NCI-H187 treated with DMSO at 0.1 percent for 48 hours (cell line): ENCODE results near the gene RBL1.
"Not testable (repeated sequence)": the region's sequence is repeated elsewhere in the genome, so short reads cannot be mapped to it uniquely, and the experiment has no call there.

Experiments
- DNase-seq: peaks from one replicate; lab custom pipeline; 2025; lab: John Stamatoyannopoulos, UW

Gene RBL1

DNA sequence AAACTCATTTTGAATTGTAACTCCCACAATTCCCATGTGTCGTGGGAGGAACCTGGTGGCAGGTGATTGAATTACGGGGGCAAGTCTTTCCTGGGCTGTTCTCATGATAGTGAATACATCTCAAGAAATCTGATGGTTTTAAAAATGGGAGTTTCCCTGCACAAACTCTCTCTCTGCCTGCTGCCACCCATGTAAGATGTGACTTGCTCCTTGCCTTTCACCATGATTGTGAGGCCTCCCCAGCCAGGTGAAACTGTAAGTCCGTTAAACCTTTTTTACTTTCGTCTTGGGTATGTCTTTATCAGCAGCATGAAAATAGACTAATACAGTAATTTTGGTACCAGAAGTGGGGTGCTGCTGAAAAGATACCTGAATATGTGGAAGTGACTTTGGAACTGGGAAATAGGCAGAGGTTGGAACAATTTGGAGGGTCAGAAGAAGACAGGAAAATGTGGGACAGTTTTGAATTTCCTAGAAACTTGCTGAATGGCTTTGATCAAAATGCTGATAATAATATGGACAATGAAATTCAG is 102.9 kb downstream of the RBL1 start:
- DNase-seq, result no peak

DNA sequence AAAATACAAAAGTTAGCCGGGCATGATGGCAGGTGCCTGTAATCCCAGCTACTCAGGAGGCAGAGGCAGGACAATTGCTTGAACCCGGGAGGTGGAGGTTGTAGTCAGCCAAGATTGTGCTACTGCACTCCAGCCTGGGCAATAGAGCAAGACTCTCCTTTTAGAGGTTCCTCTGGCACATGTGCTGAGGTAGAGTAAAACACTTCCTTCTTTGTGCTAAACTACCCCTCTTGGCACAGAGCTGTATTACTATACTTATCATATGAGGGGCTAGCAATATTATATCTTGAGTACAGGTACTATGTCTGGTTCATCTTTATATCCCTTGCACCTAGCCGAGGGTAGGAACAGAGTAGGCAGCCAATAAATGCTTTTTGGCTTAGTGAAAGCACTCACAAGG is 104.1 kb downstream of the RBL1 start:
- DNase-seq, result no peak

DNA sequence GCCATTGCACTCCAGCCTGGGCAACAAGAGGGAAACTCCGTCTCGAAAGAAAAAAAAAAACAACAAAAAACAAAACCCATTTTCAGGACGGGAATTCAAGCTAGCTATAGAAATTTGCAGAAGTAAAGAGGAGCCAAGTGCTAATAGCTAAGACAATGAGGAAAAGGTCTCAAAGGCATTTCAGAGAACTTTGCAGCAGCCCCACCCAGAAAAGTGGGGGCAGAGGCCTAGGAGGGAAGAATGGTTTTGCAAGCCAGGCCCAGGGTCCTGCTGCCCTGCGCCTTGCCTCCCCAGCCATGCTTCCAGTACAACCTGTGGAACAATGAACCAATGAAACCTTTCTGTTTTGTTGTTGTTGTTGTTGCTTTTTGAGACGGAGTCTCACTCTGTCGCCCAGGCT is 106.0 kb downstream of the RBL1 start:
- no peak for DNase-seq

DNA sequence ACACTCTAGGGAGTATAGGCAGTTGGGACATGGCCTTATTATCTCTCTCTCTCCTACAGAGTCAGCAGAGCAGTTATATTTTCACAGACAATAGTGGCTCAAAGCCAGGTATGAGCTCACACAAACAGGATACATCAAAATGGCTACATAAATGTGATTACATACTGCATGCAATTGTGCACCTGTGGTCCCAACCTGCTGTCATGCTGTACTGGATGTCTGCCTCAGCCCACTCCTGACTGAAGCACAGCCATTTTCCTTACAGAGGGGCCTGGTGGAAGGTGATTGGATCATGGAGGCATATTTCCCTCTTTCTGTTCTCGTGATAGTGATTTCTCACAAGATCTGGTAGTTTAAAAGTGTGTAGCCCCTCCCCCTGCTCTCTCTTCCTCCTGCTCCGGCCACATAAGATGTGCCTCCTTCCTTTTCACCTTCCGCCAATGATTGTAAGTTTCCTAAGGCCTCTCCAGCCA is 107.3 kb downstream of the RBL1 start:
- DNase-seq, result no peak

DNA sequence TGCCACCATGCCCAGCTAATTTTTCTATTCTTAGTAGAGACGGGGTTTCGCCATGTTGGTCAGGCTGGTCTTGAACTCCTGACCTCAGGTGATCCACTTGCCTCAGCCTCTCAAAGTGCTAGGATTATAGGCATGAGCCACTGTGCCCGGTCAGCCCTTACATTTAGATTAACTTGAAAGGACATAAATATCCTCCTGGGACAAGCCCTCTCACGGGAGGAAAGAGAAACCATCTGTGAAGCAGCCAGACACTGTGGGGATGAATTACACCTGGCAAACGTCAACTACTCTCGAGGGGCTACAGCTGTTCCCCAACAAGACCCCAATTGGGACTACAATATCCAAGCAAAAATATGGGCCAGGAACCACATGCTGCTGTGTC is 111.5 kb downstream of the RBL1 start:
- DNase-seq, result no peak

DNA sequence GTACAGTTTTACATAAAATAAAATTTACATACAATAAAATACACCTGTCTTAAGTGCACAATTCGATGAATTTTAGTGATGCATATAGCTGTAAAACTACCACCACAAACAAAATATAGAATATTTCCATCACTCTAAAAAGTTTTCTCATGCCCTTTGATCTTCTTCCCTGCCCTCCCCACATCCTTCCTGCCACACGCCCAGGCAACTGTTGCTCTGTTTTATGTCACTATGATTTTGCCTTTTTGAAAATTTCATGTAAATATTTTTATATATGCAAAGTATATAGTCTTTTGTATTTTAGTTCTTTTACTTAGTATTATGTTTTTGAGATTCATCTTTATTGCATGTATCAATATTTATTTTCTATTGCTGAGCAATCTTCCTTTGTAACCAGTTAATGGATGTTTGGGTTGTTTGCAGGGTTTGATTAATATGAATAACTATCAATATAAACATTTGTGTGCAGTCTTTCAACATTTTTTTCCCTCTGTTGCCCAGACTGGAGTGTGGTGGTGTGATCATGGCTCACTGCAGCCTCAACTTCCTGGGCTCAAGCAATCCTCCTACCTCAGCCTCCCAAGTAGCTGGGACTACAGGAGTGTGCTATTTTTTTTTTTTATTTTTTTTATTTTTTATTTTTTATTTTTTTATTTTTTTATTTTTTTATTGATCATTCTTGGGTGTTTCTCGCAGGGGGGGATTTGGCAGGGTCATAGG is 120.5 kb downstream of the RBL1 start:
- DNase-seq, result no peak

DNA sequence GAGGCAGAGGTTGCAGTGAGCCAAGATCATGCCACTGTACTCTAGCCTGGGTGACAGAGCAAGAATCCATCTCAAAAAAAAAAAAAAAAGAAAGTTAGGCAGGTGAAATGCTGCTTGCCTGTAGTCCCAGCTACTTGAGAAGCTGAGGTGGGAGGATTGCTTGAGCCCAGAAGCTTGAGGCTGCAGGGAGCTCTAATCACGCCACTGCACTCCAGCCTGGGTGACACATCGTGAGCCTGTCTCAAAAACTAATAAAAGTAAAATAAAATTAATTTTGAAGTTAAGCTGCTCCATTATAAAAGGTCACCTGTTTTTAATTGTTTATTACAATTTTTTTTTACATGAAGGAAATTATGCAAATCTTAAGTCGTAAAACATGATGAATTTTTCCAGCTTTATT is 121.1 kb downstream of the RBL1 start:
- DNase-seq, result no peak

DNA sequence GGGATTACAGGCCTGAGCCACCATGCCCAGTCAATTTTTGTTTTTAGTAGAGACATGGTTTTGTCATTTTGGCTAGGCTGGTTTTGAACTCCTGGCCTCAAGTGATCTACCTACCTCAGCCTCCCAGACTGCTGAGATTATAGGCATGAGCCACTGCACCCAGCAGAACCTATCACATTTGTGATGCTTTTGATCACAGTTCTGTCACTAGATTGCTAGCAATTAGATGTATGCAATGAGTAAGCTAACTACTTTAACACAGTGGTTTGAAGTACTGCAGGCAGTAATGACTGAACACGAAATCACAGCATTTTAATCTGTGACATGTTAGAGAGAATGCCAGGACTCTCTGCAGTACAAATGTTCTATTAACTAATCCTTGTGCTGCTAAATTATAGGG is 124.7 kb downstream of the RBL1 start:
- no peak for DNase-seq

DNA sequence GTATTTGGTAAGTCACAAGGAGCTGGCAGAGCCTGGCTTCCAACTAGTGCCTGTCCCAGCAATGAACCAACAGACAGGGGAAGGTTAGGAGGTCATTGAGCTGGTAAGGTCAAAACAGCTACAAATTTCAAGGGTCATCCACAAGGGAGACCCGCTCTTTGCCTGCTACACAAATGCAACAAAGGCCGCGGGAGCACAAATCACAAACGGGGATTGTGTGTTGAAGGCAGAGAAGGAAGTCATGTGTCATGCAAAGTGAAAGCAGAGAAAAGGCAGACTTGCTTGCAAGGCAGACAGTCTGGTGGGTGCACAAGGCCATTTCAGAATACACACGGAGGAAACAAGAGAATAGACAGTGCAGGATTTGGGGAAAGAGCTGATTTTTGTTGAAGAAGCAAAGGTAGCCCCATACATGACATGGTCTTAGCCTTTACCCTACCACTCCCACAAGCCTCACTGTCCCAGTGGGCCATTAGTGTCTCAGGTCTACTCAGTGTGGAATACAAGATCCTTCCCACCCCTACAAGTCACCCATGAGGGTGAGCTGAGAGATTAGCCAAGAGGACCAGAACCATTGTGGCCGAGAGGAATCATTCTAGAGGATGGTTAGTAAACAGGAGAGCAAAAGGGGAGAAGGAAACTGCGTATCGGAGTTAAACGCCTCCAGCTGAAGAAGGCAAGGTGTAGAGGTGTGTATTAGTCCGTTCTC is 126.2 kb downstream of the RBL1 start:
- DNase-seq, result no peak

DNA sequence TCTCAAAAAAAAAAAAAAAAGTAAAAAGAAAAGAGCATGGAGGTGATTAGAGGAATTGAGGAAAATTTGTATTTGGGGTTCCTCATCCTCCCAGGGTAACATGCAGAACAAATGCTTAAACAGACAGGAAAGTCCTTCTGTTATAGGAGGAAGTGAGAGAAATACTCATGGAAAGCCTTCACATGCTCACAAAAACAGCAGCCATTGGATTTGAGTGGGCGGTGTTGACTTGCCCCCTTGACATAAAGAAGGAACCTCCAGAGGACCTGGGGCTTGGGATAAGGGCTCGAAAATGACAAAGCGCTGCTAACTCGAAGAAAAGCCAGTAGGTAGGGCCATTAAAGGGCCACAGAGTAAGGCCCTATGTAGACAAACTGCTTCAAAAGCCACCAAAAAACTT is 126.7 kb downstream of the RBL1 start:
- no peak for DNase-seq

DNA sequence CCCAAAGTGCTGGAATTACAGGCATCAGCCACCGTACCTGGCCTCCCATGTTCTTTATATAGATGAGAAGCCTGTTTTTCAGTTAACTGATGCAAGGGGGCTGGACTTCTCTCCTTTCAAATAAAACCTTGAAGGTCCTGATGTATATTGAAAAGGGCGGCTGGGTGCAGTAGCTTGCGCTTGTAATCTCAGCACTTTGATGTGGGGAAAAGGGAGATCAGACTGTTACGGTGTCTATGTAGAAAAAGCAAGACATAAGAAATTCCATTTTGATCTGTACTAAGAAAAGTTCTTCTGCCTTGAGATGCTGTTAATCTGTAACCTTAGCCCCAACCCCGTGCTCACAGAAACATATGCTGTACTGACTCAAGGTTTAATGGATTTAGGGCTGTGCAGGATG is 128.2 kb downstream of the RBL1 start:
- no peak for DNase-seq

DNA sequence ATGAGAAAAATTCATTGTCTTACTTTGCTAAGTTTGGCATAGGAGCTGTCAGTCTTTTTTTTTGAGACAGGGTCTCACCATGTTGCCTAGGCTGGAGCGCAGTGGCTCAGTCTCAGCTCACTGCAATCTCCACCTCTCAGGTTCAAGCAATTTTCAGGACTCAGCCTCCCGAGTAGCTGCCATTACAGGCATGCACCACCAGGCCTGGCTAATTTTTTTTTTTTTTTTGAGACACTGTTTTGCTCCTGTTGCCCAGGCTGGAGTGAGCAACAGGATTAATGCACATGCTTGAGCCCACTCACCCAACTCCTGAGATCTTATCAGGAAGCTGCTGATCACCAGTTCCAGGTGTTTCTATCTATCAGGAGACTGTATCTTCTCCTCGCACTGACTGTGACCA is 128.8 kb downstream of the RBL1 start:
- not testable (repeated sequence) for DNase-seq

DNA sequence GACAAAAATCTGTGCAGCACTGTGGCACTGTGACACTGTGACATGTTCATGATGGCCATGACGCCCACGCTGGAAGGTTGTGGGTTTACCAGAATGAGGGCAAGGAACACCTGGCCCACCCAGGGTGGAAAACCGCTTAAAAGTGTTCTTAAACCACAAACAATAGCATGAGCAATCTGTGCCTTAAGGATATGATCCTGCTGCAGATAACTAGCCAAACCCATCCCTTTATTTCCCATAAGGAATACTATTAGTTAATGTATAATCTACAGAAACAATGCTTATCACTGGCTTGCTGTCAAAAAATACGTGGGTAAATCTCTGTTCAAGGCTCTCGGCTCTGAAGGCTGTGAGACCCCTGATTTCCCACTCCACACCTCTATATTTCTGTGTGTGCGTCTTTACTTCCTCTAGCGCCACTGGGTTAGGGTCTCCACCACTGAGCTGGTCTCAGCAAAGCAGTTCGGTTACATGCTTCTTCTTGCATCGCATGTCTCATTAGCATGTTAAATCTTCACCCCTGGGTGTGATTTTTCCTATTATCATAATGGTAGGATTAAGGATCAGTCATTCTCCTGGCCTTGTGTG is 133.3 kb downstream of the RBL1 start:
- not testable (repeated sequence) for DNase-seq

DNA sequence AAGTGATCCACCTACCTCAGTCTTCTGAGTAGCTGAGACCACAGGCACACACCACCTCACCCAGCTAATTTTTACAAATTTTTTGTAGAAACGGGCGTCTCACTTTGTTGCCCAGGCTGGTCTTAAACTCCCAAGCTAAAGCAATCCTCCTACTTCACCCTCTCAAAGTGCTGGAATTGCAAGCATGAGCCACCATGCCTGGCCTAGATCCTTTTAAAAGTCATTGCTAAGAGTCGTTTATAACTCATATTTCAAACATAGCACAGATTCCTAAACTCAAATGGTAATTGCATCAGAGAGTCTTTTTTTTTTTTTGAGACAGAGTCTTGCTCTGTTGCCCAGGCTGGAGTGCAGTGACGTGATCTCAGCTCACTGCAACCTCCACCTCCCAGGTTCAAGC is 136.6 kb downstream of the RBL1 start:
- DNase-seq, result no peak

DNA sequence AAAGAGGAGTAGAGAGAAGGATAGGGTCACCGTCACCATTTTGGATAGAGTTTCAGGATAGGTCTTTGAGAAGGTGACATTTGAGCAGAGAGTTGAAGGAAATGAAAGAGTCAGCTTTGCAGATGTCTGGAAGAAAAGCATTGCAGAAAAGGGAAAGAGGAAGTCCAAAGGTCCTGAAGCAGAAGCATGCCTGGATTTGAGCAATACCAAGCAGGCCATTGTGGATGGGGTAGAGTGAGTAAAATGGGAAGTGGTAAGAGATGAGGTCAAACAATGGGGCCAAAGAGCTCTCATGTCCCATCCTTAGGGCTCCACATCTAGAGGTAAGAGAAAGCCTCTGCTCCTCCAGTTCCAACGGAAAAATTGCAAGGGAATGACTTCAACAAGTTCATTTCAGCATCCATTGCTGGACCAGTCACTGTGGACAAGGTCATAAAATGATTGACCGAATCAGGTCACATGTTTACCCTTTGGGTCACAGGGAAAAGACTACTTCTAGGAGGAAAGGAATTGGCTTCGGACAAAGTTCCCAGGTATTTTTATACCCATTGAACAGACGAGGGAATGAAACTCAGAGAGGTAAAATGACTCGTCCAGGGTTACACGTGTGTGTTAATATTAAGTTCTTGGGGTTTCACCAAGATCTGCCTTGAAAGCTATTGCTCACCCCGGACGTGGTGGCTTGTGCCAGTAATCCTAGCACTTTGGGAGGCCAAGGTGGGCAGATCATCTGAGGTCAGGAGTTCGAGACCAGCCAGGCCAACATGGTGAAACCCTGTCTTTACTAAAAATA is 137.7 kb downstream of the RBL1 start:
- DNase-seq, result no peak

DNA sequence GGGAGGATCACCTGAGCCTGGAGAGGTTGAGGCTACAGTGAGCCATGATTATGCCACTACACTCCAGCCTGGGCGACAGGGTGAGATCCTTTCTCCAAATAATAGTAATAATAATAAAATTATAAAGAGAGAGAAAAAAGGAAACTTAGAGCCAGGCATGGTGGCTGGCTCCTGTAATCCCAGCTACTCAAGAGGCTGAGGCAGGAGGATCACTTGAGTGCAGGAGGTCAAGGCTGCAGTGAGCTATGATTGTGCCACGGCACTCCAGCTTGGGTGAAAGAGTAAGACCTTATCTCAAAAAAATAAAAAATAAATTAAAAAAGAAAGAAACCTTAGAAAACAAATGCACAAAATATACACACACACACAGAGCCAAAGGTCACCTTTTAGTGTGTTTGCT is 139.1 kb downstream of the RBL1 start:
- DNase-seq, result no peak

DNA sequence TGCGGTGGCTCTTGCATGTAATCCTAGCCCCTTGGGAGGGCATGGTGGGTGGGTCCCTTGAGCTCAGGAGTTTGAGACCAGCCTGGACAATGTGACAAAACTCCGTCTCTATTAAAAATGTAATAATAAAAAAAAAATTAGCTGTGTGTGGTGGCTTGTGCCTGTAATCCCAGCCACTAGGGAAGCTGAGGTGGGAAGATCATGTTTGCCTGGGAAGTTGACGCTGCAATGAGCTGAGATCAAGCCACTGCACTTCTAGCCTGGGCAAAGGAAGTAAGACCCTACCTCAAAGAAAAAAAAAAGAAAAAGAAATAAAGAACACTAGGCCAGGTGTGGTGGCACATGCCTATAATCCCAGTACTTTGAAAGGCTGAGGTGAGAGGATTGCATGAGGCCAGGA is 139.8 kb downstream of the RBL1 start:
- DNase-seq, result no peak

DNA sequence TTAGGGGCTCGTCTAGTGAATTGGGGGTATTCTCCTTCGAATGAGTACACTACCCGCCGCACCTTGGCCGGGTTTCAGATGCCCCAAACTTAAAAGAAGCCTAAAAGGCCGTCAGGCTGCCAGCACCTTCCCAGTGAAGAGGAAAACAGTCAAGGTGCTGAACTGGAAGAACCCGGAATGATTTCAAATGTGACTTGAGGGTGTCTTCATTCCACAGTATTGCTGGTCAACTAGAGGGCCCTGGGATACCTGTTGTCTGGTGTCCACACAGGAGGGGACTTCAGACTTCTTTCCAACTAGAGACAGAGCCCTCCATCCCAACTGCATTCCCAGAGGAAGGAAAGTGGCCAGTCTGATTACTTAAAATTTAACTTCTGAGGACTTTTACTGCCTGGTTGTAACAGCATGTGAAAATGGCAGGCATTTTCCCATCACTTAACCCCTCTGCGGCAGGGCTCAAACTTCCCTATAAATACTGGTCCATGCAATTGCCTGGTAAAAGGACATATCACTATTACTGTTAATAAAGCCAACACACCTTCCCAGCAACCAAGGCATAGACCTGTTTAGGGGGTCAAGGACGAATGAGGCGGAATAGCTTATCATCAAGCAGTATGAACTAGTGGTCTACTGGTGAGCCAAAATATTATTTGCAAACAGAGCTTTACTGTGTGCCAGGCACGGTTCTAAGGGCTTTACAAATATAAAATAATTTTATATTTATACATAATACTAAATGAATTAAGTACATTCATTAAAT is 143.6 kb downstream of the RBL1 start:
- DNase-seq, result no peak

DNA sequence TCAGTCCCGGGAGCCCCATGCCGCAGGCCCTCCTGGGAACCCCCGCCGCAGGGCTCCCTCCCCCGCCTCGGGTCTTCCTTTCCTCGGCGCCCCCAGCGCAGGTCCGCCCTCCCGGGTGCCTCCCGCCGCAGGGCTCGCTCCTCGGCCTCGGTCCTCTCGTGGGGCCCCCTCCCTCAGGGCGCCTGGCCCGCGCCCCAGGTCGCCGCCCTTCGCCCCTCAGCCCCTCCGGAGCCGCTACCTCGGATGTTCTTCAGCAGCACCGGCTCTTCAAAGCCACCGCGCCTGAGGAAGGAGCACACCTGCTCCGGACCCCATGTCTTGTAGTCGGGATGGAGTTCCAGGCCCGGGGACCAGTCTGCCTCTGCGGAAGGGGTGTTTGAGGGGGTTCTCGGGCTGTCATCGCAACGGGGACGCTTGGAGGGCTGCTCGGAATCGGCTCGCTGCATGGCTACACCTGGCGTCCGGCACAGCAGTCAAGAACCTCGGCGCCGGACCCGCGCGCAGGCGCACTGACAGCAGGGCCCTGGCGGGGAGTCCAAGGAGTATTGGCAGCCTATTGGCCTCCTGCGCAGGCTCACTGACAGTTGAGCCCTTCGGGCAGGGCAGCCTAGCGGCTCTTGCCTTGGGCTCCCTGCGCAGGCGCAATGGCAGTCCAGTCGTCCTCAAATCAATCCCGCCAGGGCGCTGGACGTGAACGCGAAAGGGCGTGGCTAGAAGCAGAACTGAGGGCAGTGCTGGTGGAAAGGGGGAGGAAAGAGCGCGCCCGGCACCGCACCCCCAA is 144.4 kb downstream of the RBL1 start, which contains the start of gene SAMHD1:
SAMHD1 (minus strand) TSS at position 511 of the 781 bp plus-strand sequence; CDS start at position 446, 65 bp downstream.
- DNase-seq, result peak; percentile 85

DNA sequence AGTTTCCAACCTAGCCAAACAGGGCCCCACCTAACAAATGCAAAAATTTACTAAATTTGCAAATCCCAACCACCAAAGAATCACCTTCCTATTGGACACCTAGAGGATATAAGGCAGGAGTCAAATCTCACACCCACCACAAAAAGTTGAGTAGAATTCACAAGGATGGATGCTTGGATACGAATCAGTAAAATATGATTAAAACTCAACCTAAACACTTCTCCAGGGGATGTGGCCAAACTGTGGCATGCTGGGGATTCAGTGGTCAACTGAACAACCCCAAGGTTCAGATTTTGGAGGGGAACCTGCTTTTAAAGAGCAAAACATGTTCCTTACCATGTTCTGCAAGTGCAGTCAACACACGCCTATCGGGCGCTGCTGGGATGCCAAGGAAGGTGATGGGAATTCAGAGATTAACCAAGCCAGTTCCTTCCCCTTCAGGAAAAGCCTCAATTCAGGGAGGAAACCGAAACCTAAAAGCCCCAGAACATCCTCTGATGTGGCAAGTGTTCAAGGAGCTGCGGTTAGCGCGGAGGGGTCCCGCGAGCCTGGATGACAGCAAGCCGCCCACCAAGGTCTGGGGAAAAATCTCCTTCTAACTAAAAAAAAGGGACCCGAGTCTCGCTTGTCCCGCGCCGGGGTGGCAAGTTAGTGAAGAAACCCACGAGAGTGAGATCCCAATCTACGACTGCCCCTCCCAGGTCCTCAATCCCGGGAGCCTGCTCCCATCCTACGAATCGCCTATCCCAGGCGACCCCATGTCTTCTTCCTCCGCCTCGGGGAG is 145.2 kb downstream of the RBL1 start:
- DNase-seq, result no peak
